Trophoblast cell (in vitro differentiated cells and primary cell): ENCODE measurements around the gene DNAJB14.

ENCODE experiments used
- DNase-seq, 2 donors: peaks; one replicate each; pipeline ENCODE4 v3.0.0-alpha.2; 2016
- H2AFZ ChIP-seq: 2 replicates; pipeline ENCODE4 v1.6.1; 2013; ENCODE audit warnings: low read length, moderate library complexity, mild to moderate bottlenecking; ENCODE audit not compliant: insufficient read depth, poor library complexity
- H2AK5ac ChIP-seq: 2 replicates; pipeline ENCODE4 v1.6.1; 2013; ENCODE audit warnings: mild to moderate bottlenecking, low read length
- H2BK120ac ChIP-seq: 2 replicates; pipeline ENCODE4 v1.6.1; 2013; ENCODE audit warnings: low read length, mild to moderate bottlenecking, moderate library complexity; ENCODE audit not compliant: insufficient read depth, poor library complexity
- H2BK12ac ChIP-seq: 2 replicates; pipeline ENCODE4 v1.6.1; 2013; ENCODE audit warnings: mild to moderate bottlenecking, low read length, moderate library complexity
- H2BK5ac ChIP-seq: 2 replicates; pipeline ENCODE4 v1.6.1; 2013; ENCODE audit warnings: low read length, low read depth, moderate library complexity, mild to moderate bottlenecking; ENCODE audit not compliant: poor library complexity
- H3K14ac ChIP-seq: 2 replicates; pipeline ENCODE4 v1.6.1; 2013; ENCODE audit warnings: mild to moderate bottlenecking, low read length
- H3K18ac ChIP-seq: 2 replicates; pipeline ENCODE4 v1.6.1; 2013; ENCODE audit warnings: mild to moderate bottlenecking, low read length
- H3K23ac ChIP-seq: 2 replicates; pipeline ENCODE4 v1.6.1; 2013; ENCODE audit warnings: low read length
- H3K27ac ChIP-seq: 2 replicates; pipeline ENCODE4 v1.5.1; 2013; ENCODE audit warnings: low read depth, mild to moderate bottlenecking, inconsistent platforms, low read length, moderate library complexity
- H3K27me3 ChIP-seq: 2 replicates; pipeline ENCODE4 v1.6.1; 2013; ENCODE audit warnings: inconsistent platforms, mild to moderate bottlenecking, low read length, moderate library complexity; ENCODE audit not compliant: insufficient read depth
- H3K36me3 ChIP-seq, 2 experiments: 1 replicate in 1 of 2; 2 replicates in 1 of 2; pipeline ENCODE4 v1.6.1; 2013; ENCODE audit warnings: low read length in 2 of 2, mild to moderate bottlenecking in 2 of 2, moderate library complexity in 1 of 2; ENCODE audit not compliant: insufficient read depth in 2 of 2, control insufficient read depth in 1 of 2
- H3K4ac ChIP-seq: 2 replicates; pipeline ENCODE4 v1.6.1; 2013; ENCODE audit warnings: low read depth, mild to moderate bottlenecking, low read length, moderate library complexity
- H3K4me1 ChIP-seq, 2 experiments: 1 replicate in 1 of 2; 2 replicates in 1 of 2; pipeline ENCODE4 v1.6.1; 2013; ENCODE audit warnings: low read length in 2 of 2, mild to moderate bottlenecking in 2 of 2, moderate library complexity in 1 of 2; ENCODE audit not compliant: insufficient read depth in 2 of 2, control insufficient read depth in 1 of 2
- H3K4me2 ChIP-seq: 2 replicates; pipeline ENCODE4 v1.6.1; 2013; ENCODE audit warnings: inconsistent platforms, mild to moderate bottlenecking, low read length, moderate library complexity
- H3K4me3 ChIP-seq: 2 replicates; pipeline ENCODE4 v1.5.1; 2013; ENCODE audit warnings: mild to moderate bottlenecking, low read depth, low read length, inconsistent platforms
- H3K79me1 ChIP-seq: one replicate; pipeline ENCODE4 v1.6.1; 2013; ENCODE audit warnings: low read length
- H3K79me2 ChIP-seq: 2 replicates; pipeline ENCODE4 v1.6.1; 2013; ENCODE audit warnings: low read length, mild to moderate bottlenecking; ENCODE audit not compliant: control insufficient read depth, insufficient read depth, poor library complexity
- H3K9ac ChIP-seq: 2 replicates; pipeline ENCODE4 v1.6.1; 2013; ENCODE audit warnings: mild to moderate bottlenecking, low read length
- H3K9me3 ChIP-seq: 2 replicates; pipeline ENCODE4 v1.6.1; 2013; ENCODE audit warnings: low read depth, mild to moderate bottlenecking, control low read depth, inconsistent platforms, low read length; ENCODE audit not compliant: insufficient read depth
- H4K12ac ChIP-seq: 2 replicates; pipeline ENCODE4 v1.6.1; 2013; ENCODE audit warnings: low read depth, mild to moderate bottlenecking, low read length, moderate library complexity
- H4K8ac ChIP-seq: 2 replicates; pipeline ENCODE4 v1.6.1; 2013; ENCODE audit warnings: low read depth, mild to moderate bottlenecking, low read length, moderate library complexity
- H4K91ac ChIP-seq: one replicate; pipeline ENCODE4 v1.6.1; 2013; ENCODE audit warnings: low read depth, mild to moderate bottlenecking, low read length, moderate library complexity
- WGBS: extraction: QIAGEN DNeasy Blood & Tissue Kit; methylation state at CpG from one replicate; pipeline ENCODE4 v1.1.7; 2013; ENCODE audit warnings: missing lambda C conversion rate; ENCODE audit not compliant: insufficient read length, insufficient coverage; ENCODE audit errors: extremely low coverage; 5-methylcytosine and 5-hydroxymethylcytosine counted together

DNAJB14 gene

DNA sequence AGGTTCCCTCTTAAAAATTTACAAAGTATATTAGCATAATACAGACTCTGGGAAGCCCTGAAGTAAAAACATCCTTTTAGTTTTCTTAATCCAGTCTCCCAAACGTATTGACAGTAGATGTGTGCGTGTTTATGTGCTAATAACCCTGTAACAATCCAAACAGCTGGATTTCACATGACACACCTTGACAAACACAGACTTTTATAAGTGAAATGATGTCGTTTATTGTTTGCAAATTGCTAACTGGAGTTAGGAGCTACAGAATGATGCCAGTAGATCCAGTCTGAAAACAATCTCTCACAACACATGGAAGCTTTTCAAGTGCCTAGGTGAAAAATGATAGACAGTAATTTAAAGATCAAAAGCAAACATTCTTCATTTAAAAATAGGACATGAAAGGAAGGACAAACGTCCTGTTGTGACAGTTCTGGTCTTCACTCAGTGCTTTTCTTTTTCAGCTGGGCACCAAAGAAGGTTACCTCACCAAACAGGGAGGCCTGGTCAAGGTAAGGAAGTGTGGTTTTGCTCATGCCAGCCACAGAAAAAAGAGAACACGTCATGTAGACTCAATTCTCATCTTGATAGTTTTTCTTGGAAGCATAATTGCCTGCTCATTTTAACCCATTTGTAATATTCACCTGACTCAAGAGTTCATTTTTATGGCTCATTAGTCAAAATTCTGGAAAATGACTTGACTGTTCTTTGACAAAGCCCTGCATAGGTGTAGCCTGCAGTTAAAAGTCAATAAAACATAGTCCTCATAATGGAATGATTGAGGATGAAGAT, 85.1 kb downstream of the DNAJB14 start:
- no peak overlapping the region for H3K9ac ChIP-seq
- H2BK120ac ChIP-seq: no peak overlapping the region
- H3K9me3 ChIP-seq: no peaks in the 10 kb centered on the region
- no peak overlapping the region for H4K12ac ChIP-seq
- no peaks in the 10 kb centered on the region for H3K27me3 ChIP-seq
- no peak overlapping the region for H2BK5ac ChIP-seq
- no peak overlapping the region for H2BK12ac ChIP-seq
- H3K79me1 ChIP-seq: no peaks in the 10 kb centered on the region
- no peak overlapping the region for H2AFZ ChIP-seq
- peaks cover 0 to 5% of the 10 kb centered on the region in 2 experiments for H3K4me1 ChIP-seq
- H4K91ac ChIP-seq: no peak overlapping the region
- no peaks in the 10 kb centered on the region for H3K36me3 ChIP-seq
- no peak overlapping the region for H3K14ac ChIP-seq
- H3K18ac ChIP-seq: no peak overlapping the region
- H3K27ac ChIP-seq: peak overlapping the region; percentile 17
- no peak for DNase-seq
- H2AK5ac ChIP-seq: no peak overlapping the region
- H4K8ac ChIP-seq: no peak overlapping the region
- no peak overlapping the region for H3K4me3 ChIP-seq
- H3K23ac ChIP-seq: no peak overlapping the region
- H3K79me2 ChIP-seq: no peaks in the 10 kb centered on the region
- H3K4ac ChIP-seq: no peak overlapping the region
- WGBS: no CpG with 5 or more reads among the region's 5 CpGs
- H3K4me2 ChIP-seq: no peak overlapping the region

DNA sequence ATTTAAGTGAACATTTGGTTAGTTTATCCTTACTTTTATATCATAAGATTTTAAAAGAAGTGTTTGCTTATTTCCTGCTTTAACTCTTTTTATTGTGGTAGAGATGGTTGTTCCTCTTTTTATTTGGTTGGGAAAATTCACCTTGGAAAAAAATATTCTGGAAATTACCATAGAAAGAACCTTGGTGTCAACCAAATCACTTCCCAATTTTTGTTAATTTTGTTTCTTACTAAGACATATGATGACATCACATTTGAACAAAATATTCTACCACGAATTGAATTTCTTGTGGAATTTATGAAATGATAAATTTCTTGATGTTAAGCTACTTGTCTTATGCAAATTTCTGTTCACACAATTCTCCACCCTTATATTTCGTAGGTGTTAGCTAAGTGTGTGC, 85.9 kb downstream of the DNAJB14 start:
- Histone ChIP-seq H3K27me3 (no peaks in the 10 kb centered on the region), H2AFZ (no peak overlapping the region), H3K79me2 (no peaks in the 10 kb centered on the region), H3K18ac (no peak overlapping the region), H3K4ac (no peak overlapping the region), H3K14ac (no peak overlapping the region), H2AK5ac (no peak overlapping the region), H4K12ac (no peak overlapping the region), H2BK120ac (no peak overlapping the region), H3K27ac (no peak overlapping the region), H2BK5ac (no peak overlapping the region), H4K91ac (no peak overlapping the region), H3K4me1 (peaks cover 0 to 6% of the 10 kb centered on the region in 2 experiments), H4K8ac (no peak overlapping the region), H3K4me3 (no peak overlapping the region), H3K9me3 (no peaks in the 10 kb centered on the region), H3K23ac (no peak overlapping the region), H3K4me2 (no peak overlapping the region), H3K9ac (no peak overlapping the region), H3K36me3 (no peaks in the 10 kb centered on the region), H3K79me1 (no peaks in the 10 kb centered on the region), H2BK12ac (no peak overlapping the region)
- DNase-seq: no peak
- no CpG with 5 or more reads among the region's 2 CpGs for WGBS

DNA sequence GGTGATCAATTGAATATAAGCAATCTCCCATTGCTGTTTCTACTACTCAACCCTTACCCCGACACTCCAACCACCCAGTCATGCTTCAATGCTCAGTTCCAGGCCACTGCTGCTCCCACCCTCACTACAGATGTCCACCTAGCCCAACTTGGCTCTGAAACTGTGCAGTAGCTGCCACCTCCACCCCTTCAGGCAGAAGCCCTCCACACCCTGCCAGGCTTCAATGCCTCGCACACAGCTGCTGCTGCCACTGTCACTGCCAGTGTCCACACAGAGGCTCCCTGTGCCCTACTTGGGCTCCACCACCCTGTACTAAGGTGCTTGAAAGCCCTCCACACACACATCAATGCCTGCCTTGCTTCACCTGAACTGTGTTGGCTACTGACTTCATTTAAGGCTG, 86.8 kb downstream of the DNAJB14 start:
- no peak overlapping the region for H3K4me2 ChIP-seq
- no peak overlapping the region for H3K14ac ChIP-seq
- no peaks in the 10 kb centered on the region for H3K27me3 ChIP-seq
- no peak overlapping the region for H3K18ac ChIP-seq
- H4K12ac ChIP-seq: no peak overlapping the region
- H3K36me3 ChIP-seq: no peaks in the 10 kb centered on the region
- H2BK5ac ChIP-seq: no peak overlapping the region
- no peaks in the 10 kb centered on the region for H3K9me3 ChIP-seq
- no peak overlapping the region for H2AK5ac ChIP-seq
- no peak overlapping the region for H2BK120ac ChIP-seq
- H2BK12ac ChIP-seq: no peak overlapping the region
- H3K79me2 ChIP-seq: no peaks in the 10 kb centered on the region
- no peak overlapping the region for H3K9ac ChIP-seq
- no CpG with 5 or more reads among the region's 2 CpGs for WGBS
- no peaks in the 10 kb centered on the region for H3K79me1 ChIP-seq
- DNase-seq: no peak
- H3K4me3 ChIP-seq: no peak overlapping the region
- no peak overlapping the region for H4K8ac ChIP-seq
- H3K4ac ChIP-seq: no peak overlapping the region
- H2AFZ ChIP-seq: no peak overlapping the region
- peaks cover 0 to 6% of the 10 kb centered on the region in 2 experiments for H3K4me1 ChIP-seq
- H3K27ac ChIP-seq: no peak overlapping the region
- no peak overlapping the region for H4K91ac ChIP-seq
- H3K23ac ChIP-seq: no peak overlapping the region

DNA sequence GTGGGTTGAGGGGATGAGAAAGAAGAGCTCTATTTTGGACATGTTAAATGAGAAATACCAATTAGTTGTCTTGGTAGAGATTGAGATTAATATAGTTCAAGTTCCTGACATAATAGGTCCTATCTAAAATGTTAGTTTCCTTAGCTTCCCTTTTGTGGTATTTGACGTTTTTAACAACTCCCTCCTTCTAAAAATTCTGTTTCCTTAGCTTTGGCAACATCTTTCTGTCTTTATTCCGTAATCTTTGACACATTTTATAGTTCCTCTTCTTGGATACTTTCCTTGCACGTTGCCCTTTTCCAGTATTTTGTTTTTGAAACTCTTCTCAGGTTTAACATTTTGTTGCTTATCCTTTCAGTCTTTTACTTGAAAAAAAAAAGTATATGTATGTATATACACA, 89.1 kb downstream of the DNAJB14 start:
- Histone ChIP-seq H3K36me3 (no peaks in the 10 kb centered on the region), H2AK5ac (no peak overlapping the region), H3K18ac (no peak overlapping the region), H3K79me1 (no peaks in the 10 kb centered on the region), H2BK120ac (no peak overlapping the region), H3K4me2 (no peak overlapping the region), H3K9ac (no peak overlapping the region), H2BK12ac (no peak overlapping the region), H3K14ac (no peak overlapping the region), H2AFZ (no peak overlapping the region), H3K4ac (no peak overlapping the region), H3K23ac (no peak overlapping the region), H3K27me3 (no peaks in the 10 kb centered on the region), H3K27ac (no peak overlapping the region), H3K4me3 (no peak overlapping the region), H4K12ac (no peak overlapping the region), H4K8ac (no peak overlapping the region), H3K9me3 (no peaks in the 10 kb centered on the region), H3K4me1 (peaks cover 0 to 6% of the 10 kb centered on the region in 2 experiments), H4K91ac (no peak overlapping the region), H3K79me2 (no peaks in the 10 kb centered on the region), H2BK5ac (no peak overlapping the region)
- WGBS: no CpG with 5 or more reads among the region's 3 CpGs
- no peak for DNase-seq
